Raji (cell line): ENCODE results near the gene PRKAR1B.

Experiments used
- POLR2A ChIP-seq: IDR thresholded peaks from 2 replicates; pipeline ENCODE4 v1.6.1; 2011; ENCODE audit warnings: low read depth, low read length, control low read depth; ENCODE audit not compliant: insufficient read depth

Gene PRKAR1B

GRCh38 chr7:763762-764161 is 36.7 kb upstream of the PRKAR1B start:
- no peak for TF ChIP-seq POLR2A

GRCh38 chr7:762885-763284 is 35.8 kb upstream of the PRKAR1B start:
- no peak for TF ChIP-seq POLR2A

GRCh38 chr7:761631-762030 is 34.5 kb upstream of the PRKAR1B start:
- TF ChIP-seq POLR2A, result no peak

DNA sequence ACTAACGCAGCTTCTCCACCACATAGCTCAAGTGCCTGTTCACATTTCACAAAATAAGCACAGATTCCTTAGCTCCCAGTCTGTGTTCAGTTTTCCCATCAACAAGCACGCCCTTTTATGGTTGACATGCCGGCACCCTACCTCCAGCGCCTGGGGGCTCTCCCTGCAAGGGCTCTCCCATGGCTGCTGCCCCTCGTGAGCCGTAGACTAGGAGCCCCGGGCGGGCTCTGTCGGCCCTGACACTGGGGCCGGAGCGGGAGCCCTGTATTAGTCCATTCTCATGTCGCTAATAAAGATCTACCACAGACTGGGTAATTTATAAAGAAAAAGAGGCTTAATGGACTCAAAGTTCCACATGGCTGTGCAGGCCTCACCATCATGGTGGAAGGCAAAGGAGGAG is 34.0 kb upstream of the PRKAR1B start:
- no peak for TF ChIP-seq POLR2A

DNA sequence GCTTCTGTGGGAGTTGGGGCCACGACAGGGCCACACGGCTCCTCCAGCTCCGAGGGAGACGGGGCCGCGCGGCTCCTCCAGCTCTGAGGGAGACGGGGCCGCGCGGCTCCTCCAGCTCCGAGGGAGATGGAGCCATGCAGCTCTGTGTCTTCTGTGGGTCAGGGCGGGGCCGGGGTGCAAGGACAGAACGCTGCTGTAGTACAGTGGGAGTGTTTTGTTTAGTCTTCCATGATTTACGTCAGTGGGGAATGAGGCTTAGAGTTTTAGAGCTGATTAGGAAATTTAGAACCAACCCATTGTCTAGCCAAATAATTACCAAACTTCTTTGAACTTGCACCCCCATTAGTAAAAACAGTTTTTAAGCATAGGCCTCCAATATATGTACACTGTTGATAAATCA is 32.9 kb upstream of the PRKAR1B start:
- no peak for TF ChIP-seq POLR2A

DNA sequence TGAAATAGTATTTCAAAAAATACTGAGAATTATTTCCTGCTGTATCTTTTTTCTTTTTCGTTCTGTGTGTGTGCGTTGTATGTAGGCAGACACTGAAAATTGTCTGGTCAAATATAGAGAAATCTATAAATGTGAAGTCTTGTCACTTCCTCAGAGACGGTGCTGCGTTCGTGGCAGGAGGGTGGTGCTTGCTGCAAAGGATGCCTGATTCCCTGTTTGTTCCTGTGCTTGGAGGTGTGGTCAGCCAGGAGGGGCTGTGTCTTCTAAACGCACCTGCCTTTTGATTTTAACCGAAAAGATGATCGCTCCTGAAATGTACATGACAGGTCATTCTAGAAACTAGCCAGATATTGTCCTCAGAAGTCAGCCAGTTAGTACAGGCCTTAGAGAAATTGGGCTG is 32.5 kb upstream of the PRKAR1B start:
- no peak for TF ChIP-seq POLR2A

GRCh38 chr7:757741-758163 is 30.7 kb upstream of the PRKAR1B start:
- TF ChIP-seq POLR2A, result no peak

DNA sequence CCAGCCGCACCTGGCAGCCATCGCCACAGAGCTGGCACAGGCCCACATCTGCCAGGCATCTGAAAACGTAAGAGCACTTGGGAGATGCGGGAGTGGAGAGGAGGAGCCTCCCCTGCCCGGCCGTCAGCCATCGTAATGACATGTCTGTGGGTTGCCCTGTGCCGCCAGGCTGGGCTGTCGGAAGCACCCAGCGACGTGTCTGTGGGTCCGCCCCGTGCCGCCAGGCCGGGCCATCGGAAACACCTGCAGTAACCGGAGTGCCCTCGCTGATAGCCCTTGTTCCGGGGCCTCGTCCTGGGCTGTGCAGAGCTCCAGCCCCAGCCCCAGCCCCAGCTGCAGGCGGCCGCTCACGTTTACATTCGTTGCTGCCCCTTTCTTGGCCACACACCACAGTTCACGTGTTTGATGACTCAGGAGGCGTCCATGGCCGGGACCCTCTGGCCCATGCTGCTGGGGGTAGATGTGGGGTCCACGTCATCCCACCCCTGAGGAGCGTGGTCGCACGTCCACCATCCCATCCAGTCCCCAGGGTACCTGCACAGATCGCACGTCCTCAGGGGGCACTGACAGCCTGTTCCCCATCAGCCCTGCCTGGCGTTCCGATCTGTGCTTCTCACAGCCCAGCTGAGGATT is 30.0 kb upstream of the PRKAR1B start:
- no peak for TF ChIP-seq POLR2A

DNA sequence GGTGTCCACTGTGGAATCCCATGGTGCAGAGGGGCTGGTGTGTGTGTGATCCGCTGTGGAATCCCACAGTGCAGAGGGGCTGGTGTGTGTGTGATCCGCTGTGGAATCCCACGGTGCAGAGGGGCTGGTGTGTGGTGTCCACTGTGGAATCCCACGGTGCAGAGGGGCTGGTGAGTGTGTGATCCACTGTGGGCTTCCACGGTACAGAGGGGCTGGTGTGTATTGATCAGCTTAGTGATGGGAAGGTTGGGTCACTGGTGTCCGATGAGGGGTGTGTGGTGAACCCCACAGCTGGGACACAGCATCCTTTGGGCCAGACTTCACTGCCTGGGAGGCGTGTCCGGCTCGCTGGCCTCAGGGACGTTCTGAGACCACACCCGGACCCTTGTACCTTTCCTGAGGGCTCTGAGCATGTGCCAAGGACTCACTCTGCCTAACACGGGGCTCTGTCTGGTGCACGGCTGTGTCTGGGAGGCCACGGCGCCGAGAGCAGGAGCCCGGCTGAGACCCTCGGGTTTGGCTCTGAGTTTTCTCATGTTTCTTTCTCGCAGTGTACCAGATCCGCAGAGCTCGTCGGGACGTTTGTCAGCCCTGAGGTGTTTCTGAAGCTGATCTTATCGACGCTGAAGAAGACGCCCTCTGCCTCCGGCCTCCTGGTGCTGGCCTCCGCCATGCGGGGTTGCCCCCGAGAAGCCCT is 29.3 kb upstream of the PRKAR1B start:
- no peak for TF ChIP-seq POLR2A

DNA sequence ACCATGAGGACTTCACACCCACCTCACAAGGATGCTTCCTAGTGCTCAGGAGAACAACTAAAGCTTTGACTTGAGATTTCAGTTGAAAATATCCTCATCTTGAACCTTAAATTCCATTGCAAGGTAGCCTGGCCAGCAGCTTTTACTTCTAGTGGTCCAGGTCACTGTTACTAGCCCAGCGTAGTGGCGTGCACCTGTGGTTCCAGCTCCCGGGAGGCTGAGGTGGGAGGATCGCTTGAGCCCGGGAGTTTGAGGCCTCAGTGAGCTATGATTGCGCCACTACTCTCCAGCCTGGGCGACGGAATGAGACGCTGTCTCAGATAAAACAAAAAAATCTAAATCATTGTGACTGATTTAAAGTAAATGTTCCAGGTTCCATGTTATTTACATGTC is 28.3 kb upstream of the PRKAR1B start:
- TF ChIP-seq POLR2A, result no peak

GRCh38 chr7:754531-755412 is 27.7 kb upstream of the PRKAR1B start:
- TF ChIP-seq POLR2A, result no peak

GRCh38 chr7:753190-753589 is 26.1 kb upstream of the PRKAR1B start:
- no peak for TF ChIP-seq POLR2A

- TF ChIP-seq POLR2A, result no peak
Observed at GRCh38 chr7:751826-752225, 24.7 kb upstream of the PRKAR1B start.

GRCh38 chr7:750111-750905 is 23.2 kb upstream of the PRKAR1B start:
- no peak for TF ChIP-seq POLR2A

GRCh38 chr7:749140-749551 is 22.1 kb upstream of the PRKAR1B start:
- no peak for TF ChIP-seq POLR2A
